H9 (cell line): ENCODE data around the gene RNPS1. TPM values are rescaled to one million over a fixed set of nuclear protein-coding genes. Genes with fewer than 3 reads are reported as not detected.
A peak's percentile ranks its signal among the peaks of the same experiment; 100 is the strongest.

ENCODE experiments used
- DNase-seq: peaks from one replicate; pipeline ENCODE4 v3.0.0-alpha.2; 2017
- H2AFZ ChIP-seq: one replicate; pipeline ENCODE4 v1.6.1; 2013; ENCODE audit warnings: mild to moderate bottlenecking, low read length, control low read depth, moderate library complexity
- H2AK5ac ChIP-seq: 2 replicates; pipeline ENCODE4 v1.6.1; 2013; ENCODE audit warnings: low read length, control low read depth, mixed read lengths; ENCODE audit not compliant: insufficient read length
- H2BK120ac ChIP-seq: one replicate; pipeline ENCODE4 v1.6.1; 2013; ENCODE audit warnings: low read depth, mild to moderate bottlenecking, low read length, control low read depth, inconsistent platforms; ENCODE audit not compliant: poor library complexity, severe bottlenecking
- H2BK12ac ChIP-seq: 2 replicates; pipeline ENCODE4 v1.6.1; 2013; ENCODE audit warnings: low read length, control low read depth, mixed read lengths, low read depth; ENCODE audit not compliant: insufficient read length
- H2BK15ac ChIP-seq: 2 replicates; pipeline ENCODE4 v1.6.1; 2013; ENCODE audit warnings: low read depth, low read length, control low read depth
- H2BK20ac ChIP-seq: one replicate; pipeline ENCODE4 v1.6.1; 2013; ENCODE audit warnings: low read depth, mild to moderate bottlenecking, low read length, control low read depth, inconsistent platforms; ENCODE audit not compliant: poor library complexity, severe bottlenecking
- H2BK5ac ChIP-seq: 2 replicates; pipeline ENCODE4 v1.6.1; 2013; ENCODE audit warnings: low read length, control low read depth, mixed read lengths; ENCODE audit not compliant: insufficient read length
- H3K14ac ChIP-seq: 2 replicates; pipeline ENCODE4 v1.6.1; 2013; ENCODE audit warnings: low read length, control low read depth; ENCODE audit not compliant: insufficient read depth
- H3K18ac ChIP-seq: 2 replicates; pipeline ENCODE4 v1.6.1; 2013; ENCODE audit warnings: low read depth, mild to moderate bottlenecking, mixed read lengths, low read length, control low read depth; ENCODE audit not compliant: insufficient read length
- H3K23ac ChIP-seq: 2 replicates; pipeline ENCODE4 v1.6.1; 2013; ENCODE audit warnings: low read length, control low read depth, mixed read lengths, low read depth; ENCODE audit not compliant: insufficient read length
- H3K23me2 ChIP-seq: 2 replicates; pipeline ENCODE4 v1.6.1; 2013; ENCODE audit warnings: low read depth, mild to moderate bottlenecking, mixed read lengths, low read length, control low read depth; ENCODE audit not compliant: insufficient read length, poor library complexity, severe bottlenecking
- H3K27ac ChIP-seq: 2 replicates; pipeline ENCODE4 v1.5.1; 2013; ENCODE audit warnings: low read length, control low read depth, mixed read lengths, low read depth; ENCODE audit not compliant: insufficient read length
- H3K27me3 ChIP-seq: 2 replicates; pipeline ENCODE4 v1.6.1; 2013; ENCODE audit warnings: low read length, control low read depth, inconsistent platforms; ENCODE audit not compliant: insufficient read depth
- H3K4ac ChIP-seq: 2 replicates; pipeline ENCODE4 v1.6.1; 2013; ENCODE audit warnings: low read depth, mild to moderate bottlenecking, control low read depth, inconsistent platforms, low read length, moderate library complexity
- H3K4me1 ChIP-seq: 2 replicates; pipeline ENCODE4 v1.6.1; 2013; ENCODE audit warnings: low read length, control low read depth, inconsistent platforms; ENCODE audit not compliant: insufficient read depth
- H3K4me2 ChIP-seq: 2 replicates; pipeline ENCODE4 v1.6.1; 2013; ENCODE audit warnings: low read length, control low read depth, mixed read lengths; ENCODE audit not compliant: insufficient read length, insufficient read depth
- H3K56ac ChIP-seq: 2 replicates; pipeline ENCODE4 v1.6.1; 2013; ENCODE audit warnings: low read depth, mild to moderate bottlenecking, mixed read lengths, low read length, control low read depth; ENCODE audit not compliant: insufficient read length
- H3K79me1 ChIP-seq: 2 replicates; pipeline ENCODE4 v1.6.1; 2013; ENCODE audit warnings: low read depth, mild to moderate bottlenecking, moderate library complexity, low read length, control low read depth, inconsistent platforms; ENCODE audit not compliant: insufficient read depth, poor library complexity, severe bottlenecking
- H3K79me2 ChIP-seq: 2 replicates; pipeline ENCODE4 v1.6.1; 2013; ENCODE audit warnings: low read length, control low read depth, inconsistent platforms; ENCODE audit not compliant: insufficient read depth
- H3K9ac ChIP-seq: 2 replicates; pipeline ENCODE4 v1.6.1; 2013; ENCODE audit warnings: low read length, control low read depth, mixed read lengths; ENCODE audit not compliant: insufficient read length; ENCODE audit errors: extremely low read depth
- H3K9me3 ChIP-seq: one replicate; pipeline ENCODE4 v1.6.1; 2013; ENCODE audit warnings: low read depth, low read length, inconsistent platforms; ENCODE audit not compliant: control insufficient read depth
- H3T11ph ChIP-seq: one replicate; pipeline ENCODE4 v1.6.1; 2013; ENCODE audit warnings: mild to moderate bottlenecking, low read length, control low read depth, inconsistent platforms
- H4K20me1 ChIP-seq: one replicate; pipeline ENCODE4 v1.6.1; 2013; ENCODE audit not compliant: control insufficient read depth, insufficient read length, insufficient read depth
- H4K5ac ChIP-seq: 2 replicates; pipeline ENCODE4 v1.6.1; 2013; ENCODE audit warnings: low read depth, mild to moderate bottlenecking, mixed read lengths, low read length, control low read depth; ENCODE audit not compliant: insufficient read length
- H4K8ac ChIP-seq: replicated peaks from 2 replicates; pipeline ENCODE4 v1.6.1; 2013; ENCODE audit warnings: low read length, control low read depth, mixed read lengths, low read depth; ENCODE audit not compliant: insufficient read length
- H4K91ac ChIP-seq: 2 replicates; pipeline ENCODE4 v1.6.1; 2013; ENCODE audit warnings: low read depth, mild to moderate bottlenecking, moderate library complexity, mixed read lengths, low read length, control low read depth; ENCODE audit not compliant: insufficient read length
- H3K27ac Mint-ChIP-seq, 3 experiments: 2 replicates in 2 of 3; 3 replicates in 1 of 3; pipeline ENCODE4 v1.8.0; 2020 to 2021; ENCODE audit warnings: mixed read lengths in 3 of 3, mild to moderate bottlenecking in 1 of 3, moderate library complexity in 1 of 3
- H3K27me3 Mint-ChIP-seq: 2 replicates; pipeline ENCODE4 v1.8.0; 2021; ENCODE audit warnings: low read depth, mild to moderate bottlenecking, moderate library complexity, mixed read lengths
- H3K36me3 Mint-ChIP-seq, 3 experiments: 2 replicates in 2 of 3; 3 replicates in 1 of 3; pipeline ENCODE4 v1.8.0; 2020 to 2021; ENCODE audit warnings: low read depth in 3 of 3, mixed read lengths in 3 of 3; ENCODE audit not compliant: insufficient read depth in 1 of 3
- H3K4me1 Mint-ChIP-seq, 2 experiments: 2 replicates each; pipeline ENCODE4 v1.8.0; 2020; ENCODE audit warnings: mixed read lengths in 2 of 2
- H3K4me3 Mint-ChIP-seq, 2 experiments: 2 replicates in 1 of 2; 3 replicates in 1 of 2; pipeline ENCODE4 v1.8.0; 2020 to 2021; ENCODE audit warnings: mild to moderate bottlenecking in 2 of 2, mixed read lengths in 2 of 2, moderate library complexity in 1 of 2
- H3K9me3 Mint-ChIP-seq, 2 experiments: 2 replicates in 1 of 2; 3 replicates in 1 of 2; pipeline ENCODE4 v1.8.0; 2020; ENCODE audit warnings: mild to moderate bottlenecking in 2 of 2, mixed read lengths in 2 of 2, moderate library complexity in 1 of 2
- WGBS: extraction: QIAGEN DNeasy Blood & Tissue Kit; methylation state at CpG from one replicate; pipeline ENCODE4 v1.1.7; 2013; ENCODE audit warnings: missing lambda C conversion rate, low lambda C conversion rate, mixed read lengths; ENCODE audit not compliant: insufficient read length; ENCODE audit errors: extremely low coverage; 5-methylcytosine and 5-hydroxymethylcytosine counted together
- total RNA-seq: library from RNA; stranded (reverse); gene quantifications from 2 replicates; pipeline ENCODE4 v1.2.1, GENCODE V29; 2021
- TF ChIP-seq, protein P1 (sequence below): fragments of 200-600 bp; sonication (generic); conservative IDR thresholded peaks from 3 replicates; pipeline ENCODE4 v1.8.0; 2021; ENCODE audit warnings: antibody characterized with exemption, mild to moderate bottlenecking

The RNPS1 gene
- total RNA-seq, 1 experiment from 2014 or later = 384 TPM

DNA sequence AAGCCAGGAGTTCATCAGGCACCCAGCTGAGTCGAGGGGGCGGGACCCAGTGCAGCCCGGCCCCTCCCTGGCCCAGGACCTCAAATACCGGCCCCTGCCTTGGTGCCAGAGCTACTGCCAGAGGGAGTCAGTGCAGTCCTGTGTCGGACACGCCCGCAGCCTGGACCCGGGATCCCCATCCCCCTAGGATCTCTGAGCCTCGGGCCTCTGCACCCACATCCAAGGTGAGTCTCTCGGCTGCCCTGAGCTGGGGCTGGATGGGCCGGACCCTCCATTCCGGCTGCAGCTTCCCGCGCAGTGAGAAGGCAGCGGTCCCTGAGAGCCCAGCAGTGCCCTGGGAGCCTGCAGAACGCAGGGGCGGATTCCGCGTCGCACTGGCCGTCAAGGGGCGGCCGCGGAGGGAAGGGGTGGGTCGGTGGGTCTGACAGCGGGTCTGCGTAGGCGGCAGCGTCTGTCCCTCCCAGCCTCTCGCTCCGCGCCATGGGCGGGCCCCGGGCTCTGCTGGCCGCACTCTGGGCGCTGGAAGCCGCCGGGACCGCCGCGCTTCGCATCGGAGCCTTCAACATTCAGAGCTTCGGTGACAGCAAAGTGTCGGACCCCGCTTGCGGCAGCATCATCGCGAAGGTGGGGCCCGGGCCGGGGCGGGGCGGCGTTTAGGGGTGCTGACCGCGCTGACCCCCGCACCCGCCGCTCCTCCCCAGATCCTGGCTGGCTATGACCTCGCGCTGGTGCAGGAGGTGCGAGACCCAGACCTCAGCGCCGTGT is 31.4 kb downstream of the RNPS1 start, which contains the start of gene DNASE1L2:
DNASE1L2 (plus strand) TSS at position 108 of the 765 bp plus-strand sequence; CDS start at position 481, 373 bp downstream.
- no peak within 1 kb of the TSS for H3K9ac ChIP-seq

More for the DNA sequence above, 31.4 kb downstream of the RNPS1 start, which contains the start of gene DNASE1L2:
- Mint-ChIP-seq H3K9me3 (no peaks in the 10 kb centered on the region), H3K4me3 (peak within 1 kb of the TSS; percentile 42 to 72), H3K27ac (no peak within 1 kb of the TSS), H3K4me1 (peaks cover 0 to 3% of the 10 kb centered on the region in 2 experiments; a peak in 1 of 4 replicates), H3K27me3 (peaks cover 16% of the 10 kb centered on the region), H3K36me3 (peaks cover 2 to 28% (median 8%) of the 10 kb centered on the region in 3 experiments; a peak in 6 of 7 replicates)
- no peak within 1 kb of the TSS for H3K4ac ChIP-seq
- peaks cover 13% of the 10 kb centered on the region for H3K23me2 ChIP-seq
- no peak within 1 kb of the TSS for H4K91ac ChIP-seq
- no peak within 1 kb of the TSS for H2BK20ac ChIP-seq
- H3K27ac ChIP-seq = no peak within 1 kb of the TSS
- no peaks in the 10 kb centered on the region for H3K79me1 ChIP-seq
- H3K56ac ChIP-seq = no peak within 1 kb of the TSS
- no CpG with 5 or more reads among the region's 64 CpGs for WGBS
- no peak within 1 kb of the TSS for H2BK5ac ChIP-seq
- H4K8ac ChIP-seq = no peak within 1 kb of the TSS
- H3K14ac ChIP-seq = no peak within 1 kb of the TSS; the same call in 1 of the 2 replicates
- TF ChIP-seq, protein P1, sequence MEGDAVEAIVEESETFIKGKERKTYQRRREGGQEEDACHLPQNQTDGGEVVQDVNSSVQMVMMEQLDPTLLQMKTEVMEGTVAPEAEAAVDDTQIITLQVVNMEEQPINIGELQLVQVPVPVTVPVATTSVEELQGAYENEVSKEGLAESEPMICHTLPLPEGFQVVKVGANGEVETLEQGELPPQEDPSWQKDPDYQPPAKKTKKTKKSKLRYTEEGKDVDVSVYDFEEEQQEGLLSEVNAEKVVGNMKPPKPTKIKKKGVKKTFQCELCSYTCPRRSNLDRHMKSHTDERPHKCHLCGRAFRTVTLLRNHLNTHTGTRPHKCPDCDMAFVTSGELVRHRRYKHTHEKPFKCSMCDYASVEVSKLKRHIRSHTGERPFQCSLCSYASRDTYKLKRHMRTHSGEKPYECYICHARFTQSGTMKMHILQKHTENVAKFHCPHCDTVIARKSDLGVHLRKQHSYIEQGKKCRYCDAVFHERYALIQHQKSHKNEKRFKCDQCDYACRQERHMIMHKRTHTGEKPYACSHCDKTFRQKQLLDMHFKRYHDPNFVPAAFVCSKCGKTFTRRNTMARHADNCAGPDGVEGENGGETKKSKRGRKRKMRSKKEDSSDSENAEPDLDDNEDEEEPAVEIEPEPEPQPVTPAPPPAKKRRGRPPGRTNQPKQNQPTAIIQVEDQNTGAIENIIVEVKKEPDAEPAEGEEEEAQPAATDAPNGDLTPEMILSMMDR = no peak
- H3K79me2 ChIP-seq = no peaks in the 10 kb centered on the region
- no peak within 1 kb of the TSS for H2BK120ac ChIP-seq
- H3K27me3 ChIP-seq = peaks cover 2% of the 10 kb centered on the region; the same call in 1 of the 2 replicates
- H4K5ac ChIP-seq = no peak within 1 kb of the TSS
- H2BK15ac ChIP-seq = no peak within 1 kb of the TSS
- no peak within 1 kb of the TSS for H2BK12ac ChIP-seq
- H3K9me3 ChIP-seq = no peaks in the 10 kb centered on the region
- no peak within 1 kb of the TSS for H2AFZ ChIP-seq
- no peak within 1 kb of the TSS for H2AK5ac ChIP-seq
- H3T11ph ChIP-seq = no peak within 1 kb of the TSS
- no peak within 1 kb of the TSS for H3K18ac ChIP-seq
- peak; percentile 66 for DNase-seq
- H4K20me1 ChIP-seq = no peaks in the 10 kb centered on the region
- no peak within 1 kb of the TSS for H3K23ac ChIP-seq
- peak within 1 kb of the TSS; percentile 67 for H3K4me2 ChIP-seq
- H3K4me1 ChIP-seq = no peaks in the 10 kb centered on the region
